Upper lobe of left lung (tissue), 6 donors: ENCODE measurements around the gene CA6. TPM values are rescaled to one million over a fixed set of nuclear protein-coding genes. Genes with fewer than 3 reads are reported as not detected.

Experiments
- ATAC-seq, 2 donors: fragments of 200-7000 bp; cut with Tn5 transposase; one replicate each; pipeline ENCODE4 v1.9.1; 2022; ENCODE audit warnings: mild to moderate bottlenecking in 2 of 2, moderate library complexity in 2 of 2; ENCODE audit not compliant: low FRiP score in 2 of 2
- DNase-seq, 2 donors: peaks; one replicate each; pipeline ENCODE4 v3.0.0-alpha.2; 2019 to 2020
- H3K27ac ChIP-seq, 4 donors: fragments of 200-600 bp; sonication (generic); one replicate each; pipeline ENCODE4 v1.5.1; 2016 to 2019
- H3K27me3 ChIP-seq, 4 donors: fragments of 200-600 bp; sonication (generic); one replicate each; pipeline ENCODE4 v1.5.1; 2017 to 2019
- H3K36me3 ChIP-seq, 4 donors: fragments of 200-600 bp; sonication (generic); one replicate each; pipeline ENCODE4 v1.5.1; 2016 to 2019
- H3K4me1 ChIP-seq, 4 donors: fragments of 200-600 bp; sonication (generic); one replicate each; pipeline ENCODE4 v1.5.1; 2018 to 2019
- H3K4me3 ChIP-seq, 4 donors: fragments of 200-600 bp; sonication (generic); one replicate each; pipeline ENCODE4 v1.5.1; 2017 to 2019; ENCODE audit warnings: mild to moderate bottlenecking in 2 of 4, moderate library complexity in 1 of 4
- H3K9me3 ChIP-seq, 4 donors: fragments of 200-600 bp; sonication (generic); one replicate each; pipeline ENCODE4 v1.5.1; 2018 to 2019
- EP300 ChIP-seq, 4 donors: sonication (generic); formaldehyde crosslinking; IDR thresholded peaks; one replicate each; pipeline ENCODE4 v1.5.1; 2017; ENCODE audit warnings: antibody characterized with exemption in 4 of 4, control low read depth in 2 of 4
- POLR2A ChIP-seq, 4 donors: fragments of 450-650 bp; IDR thresholded peaks; one replicate each; pipeline ENCODE4 v1.5.1; 2016 to 2017; ENCODE audit warnings: antibody characterized with exemption in 4 of 4, mild to moderate bottlenecking in 2 of 4
- POLR2AphosphoS5 ChIP-seq, 2 donors: sonication (generic); formaldehyde crosslinking; IDR thresholded peaks; one replicate each; pipeline ENCODE4 v1.5.1; 2017; ENCODE audit warnings: antibody characterized with exemption in 2 of 2
- WGBS, 2 donors: methylation state at CpG; one replicate each; pipeline ENCODE4 v1.1.5; 2017 to 2018; 5-methylcytosine and 5-hydroxymethylcytosine counted together
- total RNA-seq, 6 donors: library from RNA; depleted of rRNA in 4 of 6; stranded (reverse); fragments of >200 nt in 4 of 6; gene quantifications; one replicate each; pipeline versions ENCODE4 v1.1.0 to v1.2.1, GENCODE V29; 2016 to 2021
- TF ChIP-seq, protein P1 (sequence below), 6 experiments: fragments of 450-650 bp in 4 of 6; fragments of 200-600 bp in 2 of 6; sonication (generic) in 2 of 6; IDR thresholded peaks; one replicate each; pipeline ENCODE4 v1.5.1; 2016 to 2019; ENCODE audit warnings: antibody characterized with exemption in 6 of 6
- donor health status: DM: no; HTN: no; CAD: no; lungs with moderate emphysema.
- donor health status: DM: no; HTN: yes; CAD: no; lungs with severe emphysema.

CA6 gene
- total RNA-seq, 6 donors from 2014 or later = not detected

GRCh38 chr1:8903410-8903809, 42.3 kb upstream of the CA6 start:
- ATAC-seq = no peak
- no peaks in the 10 kb centered on the region for H3K36me3 ChIP-seq
- no peak for DNase-seq
- no peak for TF ChIP-seq POLR2A (IDR thresholded peaks at IDR 0.05)
- TF ChIP-seq, protein P1, sequence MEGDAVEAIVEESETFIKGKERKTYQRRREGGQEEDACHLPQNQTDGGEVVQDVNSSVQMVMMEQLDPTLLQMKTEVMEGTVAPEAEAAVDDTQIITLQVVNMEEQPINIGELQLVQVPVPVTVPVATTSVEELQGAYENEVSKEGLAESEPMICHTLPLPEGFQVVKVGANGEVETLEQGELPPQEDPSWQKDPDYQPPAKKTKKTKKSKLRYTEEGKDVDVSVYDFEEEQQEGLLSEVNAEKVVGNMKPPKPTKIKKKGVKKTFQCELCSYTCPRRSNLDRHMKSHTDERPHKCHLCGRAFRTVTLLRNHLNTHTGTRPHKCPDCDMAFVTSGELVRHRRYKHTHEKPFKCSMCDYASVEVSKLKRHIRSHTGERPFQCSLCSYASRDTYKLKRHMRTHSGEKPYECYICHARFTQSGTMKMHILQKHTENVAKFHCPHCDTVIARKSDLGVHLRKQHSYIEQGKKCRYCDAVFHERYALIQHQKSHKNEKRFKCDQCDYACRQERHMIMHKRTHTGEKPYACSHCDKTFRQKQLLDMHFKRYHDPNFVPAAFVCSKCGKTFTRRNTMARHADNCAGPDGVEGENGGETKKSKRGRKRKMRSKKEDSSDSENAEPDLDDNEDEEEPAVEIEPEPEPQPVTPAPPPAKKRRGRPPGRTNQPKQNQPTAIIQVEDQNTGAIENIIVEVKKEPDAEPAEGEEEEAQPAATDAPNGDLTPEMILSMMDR (IDR thresholded peaks at IDR 0.05) = no peak
- no peak for TF ChIP-seq POLR2AphosphoS5 (IDR thresholded peaks at IDR 0.05)
- TF ChIP-seq EP300 (IDR thresholded peaks at IDR 0.05) = no peak
- no peaks in the 10 kb centered on the region for H3K27me3 ChIP-seq
- 92 to 93% methylated on average over 6 of the region's 6 CpGs for WGBS, 2 donors
- H3K4me1 ChIP-seq = peaks cover 11 to 17% (median 13%) of the 10 kb centered on the region in 4 donors
- no peak overlapping the region for H3K4me3 ChIP-seq
- H3K27ac ChIP-seq = peak overlapping the region in 3 of 4 donors; percentile 47 to 74 (median 69)
- H3K9me3 ChIP-seq = no peaks in the 10 kb centered on the region

GRCh38 chr1:8903908-8904650, 41.6 kb upstream of the CA6 start:
- DNase-seq (peak in 1 of 2 donors; percentile 84), ATAC-seq (peak; percentile 72 to 87)

GRCh38 chr1:8905582-8906191, 40.0 kb upstream of the CA6 start:
- Histone ChIP-seq H3K4me1 (peaks cover 11 to 17% (median 16%) of the 10 kb centered on the region in 4 donors), H3K27me3 (no peaks in the 10 kb centered on the region), H3K36me3 (no peaks in the 10 kb centered on the region), H3K27ac (peak overlapping the region in 1 of 4 donors; percentile 31), H3K4me3 (no peak overlapping the region), H3K9me3 (no peaks in the 10 kb centered on the region)
- ATAC-seq (peak in 1 of 2 donors; percentile 64), DNase-seq (no peak)
- 67 to 70% methylated on average over 9 of the region's 9 CpGs for WGBS, 2 donors
- TF ChIP-seq, protein P1 (IDR thresholded peaks at IDR 0.05) = no peak
- no peak for TF ChIP-seq EP300 (IDR thresholded peaks at IDR 0.05)
- TF ChIP-seq POLR2A (IDR thresholded peaks at IDR 0.05) = no peak
- no peak for TF ChIP-seq POLR2AphosphoS5 (IDR thresholded peaks at IDR 0.05)

More at GRCh38 chr1:8903908-8904650, 41.6 kb upstream of the CA6 start:
- Histone ChIP-seq H3K4me1 (peaks cover 11 to 17% (median 14%) of the 10 kb centered on the region in 4 donors), H3K4me3 (no peak overlapping the region), H3K27me3 (no peaks in the 10 kb centered on the region), H3K36me3 (no peaks in the 10 kb centered on the region), H3K27ac (peak overlapping the region; percentile 30 to 74 (median 58)), H3K9me3 (no peaks in the 10 kb centered on the region)
- 65 to 66% methylated on average over 4 to 6 of the region's 6 CpGs for WGBS, 2 donors
- TF ChIP-seq POLR2A (IDR thresholded peaks at IDR 0.05) (no peak), EP300 (IDR thresholded peaks at IDR 0.05) (peak in 1 of 4 donors; percentile 84), POLR2AphosphoS5 (IDR thresholded peaks at IDR 0.05) (peak; percentile 43 to 57)
- TF ChIP-seq, protein P1 (IDR thresholded peaks at IDR 0.05) = peak in 1 of 6 experiments; percentile 19

- Histone ChIP-seq H3K9me3 (no peaks in the 10 kb centered on the region), H3K4me1 (peaks cover 8 to 25% (median 14%) of the 10 kb centered on the region in 4 donors), H3K36me3 (no peaks in the 10 kb centered on the region), H3K27ac (peak overlapping the region in 1 of 4 donors; percentile 44), H3K27me3 (no peaks in the 10 kb centered on the region), H3K4me3 (no peak overlapping the region)
- 62 to 63% methylated on average over 18 of the region's 18 CpGs for WGBS, 2 donors
- ATAC-seq (no peak), DNase-seq (no peak)
- TF ChIP-seq, protein P1 (IDR thresholded peaks at IDR 0.05) = no peak
- TF ChIP-seq POLR2AphosphoS5 (IDR thresholded peaks at IDR 0.05) (no peak), EP300 (IDR thresholded peaks at IDR 0.05) (no peak), POLR2A (IDR thresholded peaks at IDR 0.05) (no peak)
These were observed 37.1 kb upstream of the CA6 start for GRCh38 chr1:8908388-8909151.
